ENCODE data around the gene APBB2. TPM values are rescaled to one million over a fixed set of nuclear protein-coding genes. Genes with fewer than 3 reads are reported as not detected.

The APBB2 gene
- total RNA-seq, 1 experiment from 2014 or later: 49.0 TPM

- H3K4me1 Mint-ChIP-seq: no peaks in the 10 kb centered on the region
- 0 out of 2 replicates have a peak, but pooled peaks cover 2% of the 10 kb centered on the region for H3K9me3 Mint-ChIP-seq
- no peak overlapping the region for H3K4me3 Mint-ChIP-seq
- no peaks in the 10 kb centered on the region for H3K27me3 Mint-ChIP-seq (ENCODE audit: low read depth)
- no peak for TF ChIP-seq GABPB1 (CRISPR knock-in tag; IDR thresholded peaks at IDR 0.05)
- TF ChIP-seq E2F5 (CRISPR knock-in tag; IDR thresholded peaks at IDR 0.05): no peak
- TF ChIP-seq FOXP1 (CRISPR knock-in tag; IDR thresholded peaks at IDR 0.05; ENCODE audit: borderline replicate concordance): no peak
- no peak for TF ChIP-seq ZNF512 (CRISPR knock-in tag; IDR thresholded peaks at IDR 0.05; ENCODE audit: borderline replicate concordance)
- no peak for TF ChIP-seq RORB (CRISPR knock-in tag; IDR thresholded peaks at IDR 0.05)
- TF ChIP-seq ZMAT4 (CRISPR knock-in tag; IDR thresholded peaks at IDR 0.05): no peak
- no peak for TF ChIP-seq SP1 (CRISPR knock-in tag; conservative IDR thresholded peaks at IDR 0.05)
- TF ChIP-seq AR (CRISPR knock-in tag; IDR thresholded peaks at IDR 0.05): no peak
- no peak for TF ChIP-seq CBFB (CRISPR knock-in tag; IDR thresholded peaks at IDR 0.05; ENCODE audit: low read depth)
- no peak for TF ChIP-seq ARID4B (CRISPR knock-in tag; IDR thresholded peaks at IDR 0.05; ENCODE audit: borderline replicate concordance)
- TF ChIP-seq ATF3 (CRISPR knock-in tag; conservative IDR thresholded peaks at IDR 0.05): no peak
- TF ChIP-seq CREM (CRISPR knock-in tag; IDR thresholded peaks at IDR 0.05): no peak
- no peak for TF ChIP-seq FOXJ3 (CRISPR knock-in tag; IDR thresholded peaks at IDR 0.05; ENCODE audit: borderline replicate concordance)
- TF ChIP-seq PRRX2 (CRISPR knock-in tag; IDR thresholded peaks at IDR 0.05): no peak
- no peak for TF ChIP-seq NR1H2 (CRISPR knock-in tag; IDR thresholded peaks at IDR 0.05)
- no peak for TF ChIP-seq JUN (CRISPR knock-in tag; IDR thresholded peaks at IDR 0.05)
- TF ChIP-seq ZBTB43 (CRISPR knock-in tag; IDR thresholded peaks at IDR 0.05): no peak
- ATAC-seq: no peak
- no peak for DNase-seq (ENCODE audit: low spot score)
- no peak overlapping the region for H3K27ac Mint-ChIP-seq
- ChIA-PET CTCF (no interaction called here), POLR2A (no interaction called here)
- peaks cover 25% of the 10 kb centered on the region for H3K36me3 Mint-ChIP-seq
Observed at GRCh38 chr4:40778090-40778489, 436.3 kb downstream of the APBB2 start.
